HepG2 (cell line): ENCODE results near the gene CAMKK1.

ENCODE experiments used
- FOSL1 ChIP-seq: sonication (generic); formaldehyde crosslinking; IDR thresholded peaks from 2 replicates; pipeline ENCODE4 v1.9.0; 2021; ENCODE audit warnings: missing genetic modification reagents, borderline replicate concordance
- MAFK ChIP-seq, 2 experiments: IDR thresholded peaks in 1 of 2; conservative IDR thresholded peaks in 1 of 2; 2 replicates each; pipeline ENCODE4 v1.6.1; 2011; ENCODE audit warnings: improper control_type of control experiment in 2 of 2, low read length in 2 of 2
- MXI1 ChIP-seq: IDR thresholded peaks from 3 replicates; pipeline ENCODE4 v1.6.1; 2012; ENCODE audit warnings: low read depth, low read length, inconsistent platforms, borderline replicate concordance
- SALL2 ChIP-seq: sonication (generic); formaldehyde crosslinking; IDR thresholded peaks from 2 replicates; pipeline ENCODE4 v1.8.1; 2023; ENCODE audit warnings: mild to moderate bottlenecking, missing genetic modification reagents, inconsistent platforms
- SETDB1 ChIP-seq: sonication (generic); formaldehyde crosslinking; IDR thresholded peaks from 2 replicates; pipeline ENCODE4 v1.5.1; 2020; ENCODE audit warnings: missing genetic modification reagents, mild to moderate bottlenecking, borderline replicate concordance
- SP1 ChIP-seq, 2 experiments: fragments of 450-650 bp in 1 of 2; sonication (generic) in 1 of 2; formaldehyde crosslinking in 1 of 2; IDR thresholded peaks; 2 replicates each; pipeline versions ENCODE4 v1.4.0 to v1.6.1; 2016 to 2020; ENCODE audit warnings: missing genetic modification reagents in 1 of 2
- YEATS2 ChIP-seq: sonication (generic); formaldehyde crosslinking; IDR thresholded peaks from 2 replicates; pipeline ENCODE4 v1.4.0; 2020; ENCODE audit warnings: missing genetic modification reagents, borderline replicate concordance
- YY1 ChIP-seq: IDR thresholded peaks from 2 replicates; pipeline ENCODE4 v1.6.1; 2011; ENCODE audit warnings: low read length, low read depth, moderate library complexity, mild to moderate bottlenecking; ENCODE audit not compliant: insufficient read depth, insufficient replicate concordance
- ZBTB21 ChIP-seq: sonication (generic); formaldehyde crosslinking; IDR thresholded peaks from 2 replicates; pipeline ENCODE4 v1.4.0; 2020; ENCODE audit warnings: missing genetic modification reagents
- ZNF761 ChIP-seq: sonication (generic); formaldehyde crosslinking; conservative IDR thresholded peaks from 2 replicates; pipeline ENCODE4 v1.4.0; 2020; ENCODE audit warnings: mild to moderate bottlenecking, missing genetic modification reagents
- TF ChIP-seq, protein P1 (sequence below): sonication (generic); formaldehyde crosslinking; IDR thresholded peaks from 2 replicates; pipeline ENCODE4 v1.4.0; 2020; ENCODE audit warnings: missing genetic modification reagents
- TF ChIP-seq, protein P2 (sequence below), 2 experiments: sonication (generic) in 1 of 2; formaldehyde crosslinking in 1 of 2; IDR thresholded peaks; 2 replicates each; pipeline versions ENCODE4 v1.5.1 to v1.6.1; 2011 to 2020; ENCODE audit warnings: borderline replicate concordance in 1 of 2, low read depth in 1 of 2, low read length in 1 of 2, mild to moderate bottlenecking in 1 of 2, missing genetic modification reagents in 1 of 2, moderate library complexity in 1 of 2
- TF ChIP-seq, protein P3 (sequence below), 2 experiments: IDR thresholded peaks; 2 replicates each; pipeline ENCODE4 v1.6.1; 2011 to 2012; ENCODE audit warnings: low read length in 2 of 2, borderline replicate concordance in 1 of 2, low read depth in 1 of 2, mild to moderate bottlenecking in 1 of 2, moderate library complexity in 1 of 2
- TF ChIP-seq, protein P4 (sequence below): sonication (generic); formaldehyde crosslinking; IDR thresholded peaks from 2 replicates; pipeline ENCODE4 v1.5.0; 2020; ENCODE audit warnings: mild to moderate bottlenecking, missing genetic modification reagents, moderate library complexity

DNA sequence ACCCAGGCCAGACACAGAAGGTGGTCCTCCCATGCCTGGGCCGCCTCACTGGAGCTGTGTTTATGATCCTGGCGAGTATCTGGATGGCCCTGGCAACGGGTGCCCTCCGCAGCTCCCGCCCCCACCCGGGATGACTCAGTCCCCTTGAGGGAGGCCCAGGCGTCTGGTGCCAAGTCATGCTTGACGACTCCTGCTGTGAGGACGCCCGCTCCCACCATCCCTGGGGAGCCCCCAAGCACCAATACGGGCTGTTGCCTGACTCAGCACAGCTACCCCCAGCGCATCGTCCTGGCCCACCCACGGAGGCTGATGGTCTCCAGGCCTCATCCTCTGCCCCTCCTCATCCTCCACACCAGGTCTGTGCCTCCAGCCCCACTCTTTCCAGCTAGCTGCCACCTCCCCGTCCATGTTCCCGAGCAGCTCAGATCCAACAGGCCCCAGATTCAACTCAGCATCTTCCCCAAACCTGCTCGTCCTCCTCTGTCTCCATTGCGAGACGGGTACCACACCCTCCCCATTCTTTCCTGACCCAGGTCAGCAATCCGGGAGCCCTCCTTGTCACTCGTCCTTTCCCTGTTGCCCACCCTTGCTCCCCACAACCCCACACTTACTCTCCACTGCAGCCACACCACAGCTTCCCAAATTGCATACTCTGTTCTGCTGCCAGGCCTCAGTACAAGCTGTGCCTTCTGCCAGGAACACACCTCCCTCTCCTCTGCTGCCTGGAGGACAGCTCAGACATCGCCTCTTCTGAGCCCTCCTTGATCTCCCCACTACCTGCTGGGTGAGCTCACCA is 2.6 kb downstream of the CAMKK1 start:
- TF ChIP-seq, protein P1, sequence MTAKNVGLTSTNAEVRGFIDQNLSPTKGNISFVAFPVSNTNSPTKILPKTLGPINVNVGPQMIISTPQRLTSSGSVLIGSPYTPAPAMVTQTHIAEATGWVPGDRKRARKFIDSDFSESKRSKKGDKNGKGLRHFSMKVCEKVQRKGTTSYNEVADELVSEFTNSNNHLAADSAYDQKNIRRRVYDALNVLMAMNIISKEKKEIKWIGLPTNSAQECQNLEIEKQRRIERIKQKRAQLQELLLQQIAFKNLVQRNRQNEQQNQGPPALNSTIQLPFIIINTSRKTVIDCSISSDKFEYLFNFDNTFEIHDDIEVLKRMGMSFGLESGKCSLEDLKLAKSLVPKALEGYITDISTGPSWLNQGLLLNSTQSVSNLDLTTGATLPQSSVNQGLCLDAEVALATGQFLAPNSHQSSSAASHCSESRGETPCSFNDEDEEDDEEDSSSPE (CRISPR knock-in tag): no peak
- TF ChIP-seq, protein P2, sequence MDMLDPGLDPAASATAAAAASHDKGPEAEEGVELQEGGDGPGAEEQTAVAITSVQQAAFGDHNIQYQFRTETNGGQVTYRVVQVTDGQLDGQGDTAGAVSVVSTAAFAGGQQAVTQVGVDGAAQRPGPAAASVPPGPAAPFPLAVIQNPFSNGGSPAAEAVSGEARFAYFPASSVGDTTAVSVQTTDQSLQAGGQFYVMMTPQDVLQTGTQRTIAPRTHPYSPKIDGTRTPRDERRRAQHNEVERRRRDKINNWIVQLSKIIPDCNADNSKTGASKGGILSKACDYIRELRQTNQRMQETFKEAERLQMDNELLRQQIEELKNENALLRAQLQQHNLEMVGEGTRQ (IDR thresholded peaks at IDR 0.05; ENCODE audit: low read depth, low read length): no peak
- TF ChIP-seq, protein P2 (CRISPR knock-in tag; IDR thresholded peaks at IDR 0.05; ENCODE audit: borderline replicate concordance): no peak
- TF ChIP-seq FOSL1: no peak
- TF ChIP-seq ZBTB21 (CRISPR knock-in tag): no peak
- no peak for TF ChIP-seq MAFK (conservative IDR thresholded peaks at IDR 0.05 in 1 of 2, IDR thresholded peaks at IDR 0.05 in 1 of 2; ENCODE audit: low read length in 2 of 2)
- TF ChIP-seq, protein P3, sequence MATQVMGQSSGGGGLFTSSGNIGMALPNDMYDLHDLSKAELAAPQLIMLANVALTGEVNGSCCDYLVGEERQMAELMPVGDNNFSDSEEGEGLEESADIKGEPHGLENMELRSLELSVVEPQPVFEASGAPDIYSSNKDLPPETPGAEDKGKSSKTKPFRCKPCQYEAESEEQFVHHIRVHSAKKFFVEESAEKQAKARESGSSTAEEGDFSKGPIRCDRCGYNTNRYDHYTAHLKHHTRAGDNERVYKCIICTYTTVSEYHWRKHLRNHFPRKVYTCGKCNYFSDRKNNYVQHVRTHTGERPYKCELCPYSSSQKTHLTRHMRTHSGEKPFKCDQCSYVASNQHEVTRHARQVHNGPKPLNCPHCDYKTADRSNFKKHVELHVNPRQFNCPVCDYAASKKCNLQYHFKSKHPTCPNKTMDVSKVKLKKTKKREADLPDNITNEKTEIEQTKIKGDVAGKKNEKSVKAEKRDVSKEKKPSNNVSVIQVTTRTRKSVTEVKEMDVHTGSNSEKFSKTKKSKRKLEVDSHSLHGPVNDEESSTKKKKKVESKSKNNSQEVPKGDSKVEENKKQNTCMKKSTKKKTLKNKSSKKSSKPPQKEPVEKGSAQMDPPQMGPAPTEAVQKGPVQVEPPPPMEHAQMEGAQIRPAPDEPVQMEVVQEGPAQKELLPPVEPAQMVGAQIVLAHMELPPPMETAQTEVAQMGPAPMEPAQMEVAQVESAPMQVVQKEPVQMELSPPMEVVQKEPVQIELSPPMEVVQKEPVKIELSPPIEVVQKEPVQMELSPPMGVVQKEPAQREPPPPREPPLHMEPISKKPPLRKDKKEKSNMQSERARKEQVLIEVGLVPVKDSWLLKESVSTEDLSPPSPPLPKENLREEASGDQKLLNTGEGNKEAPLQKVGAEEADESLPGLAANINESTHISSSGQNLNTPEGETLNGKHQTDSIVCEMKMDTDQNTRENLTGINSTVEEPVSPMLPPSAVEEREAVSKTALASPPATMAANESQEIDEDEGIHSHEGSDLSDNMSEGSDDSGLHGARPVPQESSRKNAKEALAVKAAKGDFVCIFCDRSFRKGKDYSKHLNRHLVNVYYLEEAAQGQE (IDR thresholded peaks at IDR 0.05; ENCODE audit: borderline replicate concordance in 1 of 2, low read depth in 1 of 2, low read length in 2 of 2): no peak
- TF ChIP-seq YY1: no peak
- no peak for TF ChIP-seq SP1 (IDR thresholded peaks at IDR 0.05)
- TF ChIP-seq SP1 (CRISPR knock-in tag; IDR thresholded peaks at IDR 0.05): no peak
- TF ChIP-seq MXI1: no peak
- TF ChIP-seq ZNF761: no peak
- no peak for TF ChIP-seq YEATS2 (CRISPR knock-in tag)
- TF ChIP-seq, protein P4, sequence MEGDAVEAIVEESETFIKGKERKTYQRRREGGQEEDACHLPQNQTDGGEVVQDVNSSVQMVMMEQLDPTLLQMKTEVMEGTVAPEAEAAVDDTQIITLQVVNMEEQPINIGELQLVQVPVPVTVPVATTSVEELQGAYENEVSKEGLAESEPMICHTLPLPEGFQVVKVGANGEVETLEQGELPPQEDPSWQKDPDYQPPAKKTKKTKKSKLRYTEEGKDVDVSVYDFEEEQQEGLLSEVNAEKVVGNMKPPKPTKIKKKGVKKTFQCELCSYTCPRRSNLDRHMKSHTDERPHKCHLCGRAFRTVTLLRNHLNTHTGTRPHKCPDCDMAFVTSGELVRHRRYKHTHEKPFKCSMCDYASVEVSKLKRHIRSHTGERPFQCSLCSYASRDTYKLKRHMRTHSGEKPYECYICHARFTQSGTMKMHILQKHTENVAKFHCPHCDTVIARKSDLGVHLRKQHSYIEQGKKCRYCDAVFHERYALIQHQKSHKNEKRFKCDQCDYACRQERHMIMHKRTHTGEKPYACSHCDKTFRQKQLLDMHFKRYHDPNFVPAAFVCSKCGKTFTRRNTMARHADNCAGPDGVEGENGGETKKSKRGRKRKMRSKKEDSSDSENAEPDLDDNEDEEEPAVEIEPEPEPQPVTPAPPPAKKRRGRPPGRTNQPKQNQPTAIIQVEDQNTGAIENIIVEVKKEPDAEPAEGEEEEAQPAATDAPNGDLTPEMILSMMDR (CRISPR knock-in tag): no peak
- no peak for TF ChIP-seq SALL2 (CRISPR knock-in tag)
- no peak for TF ChIP-seq SETDB1 (CRISPR knock-in tag)
